HG03520 (cell line): ENCODE data around the gene PPIH.
"Not testable (repeated sequence)": the region's sequence is repeated elsewhere in the genome, so short reads cannot be mapped to it uniquely, and the experiment has no call there.

ENCODE experiments used
- ATAC-seq: cut with Tn5 transposase; IDR thresholded peaks from one replicate; pipeline ENCODE4 v1.9.1; 2021; ENCODE audit warnings: mild to moderate bottlenecking, moderate library complexity; ENCODE audit not compliant: unreplicated experiment

PPIH gene

DNA sequence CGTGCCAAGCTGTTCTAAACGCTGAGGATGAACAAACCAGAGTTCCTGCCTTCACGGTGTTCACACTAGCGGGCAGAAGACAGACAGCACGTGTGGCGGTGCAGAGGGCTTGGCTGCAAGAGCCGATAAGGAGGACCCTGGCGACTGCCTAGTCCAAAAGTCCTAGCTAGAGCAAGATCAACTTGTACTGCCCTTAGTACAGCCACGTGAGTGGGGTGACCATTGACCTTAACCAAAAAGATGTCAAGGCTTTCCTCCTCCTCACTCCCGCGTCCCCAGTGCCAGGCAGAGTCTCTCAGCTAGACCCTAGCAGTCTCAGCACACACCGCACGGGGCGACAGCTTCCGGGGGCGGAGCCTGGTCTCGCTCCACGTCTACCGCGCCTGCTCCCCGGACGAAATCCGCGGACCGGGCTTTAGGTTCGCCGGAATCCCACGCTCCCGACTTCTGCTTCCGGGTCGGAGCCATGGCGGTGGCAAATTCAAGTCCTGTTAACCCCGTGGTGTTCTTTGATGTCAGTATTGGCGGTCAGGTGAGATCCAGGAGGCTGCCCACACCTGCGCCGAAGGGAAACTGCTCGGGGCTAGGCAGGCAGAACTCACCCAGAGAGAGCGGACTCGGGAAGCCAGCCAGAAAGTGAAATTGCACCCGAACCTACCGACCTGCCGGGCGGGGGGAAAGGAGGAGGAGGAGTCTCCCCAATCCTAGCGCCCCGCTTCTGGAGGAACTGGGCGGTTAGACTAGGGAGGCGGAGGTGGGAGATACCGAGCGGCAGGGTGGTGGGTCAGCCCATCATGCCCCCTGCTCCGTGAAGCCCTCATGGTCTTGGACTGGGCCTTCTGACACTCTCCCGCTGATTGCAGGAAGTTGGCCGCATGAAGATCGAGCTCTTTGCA lies at the start of gene PPIH:
Gene PPIH, plus strand, starts transcription at position 443 of the 896 bp plus-strand sequence. Its CDS starts 24 bp downstream, at position 467.
- peak; percentile 93 for ATAC-seq

DNA sequence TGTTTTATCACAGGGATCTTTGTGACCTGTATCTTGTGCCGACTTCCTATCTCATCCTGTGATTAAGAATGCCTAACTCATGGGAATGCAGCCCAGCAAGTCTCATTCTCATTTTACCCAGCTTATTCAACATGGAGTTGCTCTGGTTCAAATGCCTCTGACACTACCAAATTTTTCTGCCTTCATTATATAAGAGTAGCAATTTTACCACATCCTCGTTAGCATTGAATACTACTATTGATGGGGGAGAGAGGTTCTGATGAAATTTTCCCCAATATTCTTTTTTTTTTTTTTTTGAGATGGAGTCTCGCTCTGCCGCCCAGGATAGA lies 44.5 kb upstream of the PPIH start:
- no peak for ATAC-seq

DNA sequence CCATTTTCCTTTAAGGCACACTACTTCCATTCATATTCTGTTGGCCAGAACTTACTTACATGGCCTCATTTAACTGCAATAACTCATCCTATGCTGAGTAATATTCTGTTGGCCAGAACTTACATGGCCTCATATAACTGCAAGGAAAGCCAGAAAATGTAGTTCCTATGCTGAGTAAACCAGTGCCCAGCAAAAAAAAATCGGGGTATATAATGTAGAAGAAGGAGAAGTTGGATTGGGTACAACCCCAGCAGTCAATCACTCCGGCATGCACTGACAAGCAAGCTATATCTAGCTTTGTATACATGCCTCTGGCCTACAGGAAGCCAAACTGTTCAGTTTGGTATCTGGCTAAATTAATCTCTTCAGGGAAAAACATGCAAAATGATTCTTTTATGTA lies 39.4 kb upstream of the PPIH start:
- ATAC-seq = no peak

DNA sequence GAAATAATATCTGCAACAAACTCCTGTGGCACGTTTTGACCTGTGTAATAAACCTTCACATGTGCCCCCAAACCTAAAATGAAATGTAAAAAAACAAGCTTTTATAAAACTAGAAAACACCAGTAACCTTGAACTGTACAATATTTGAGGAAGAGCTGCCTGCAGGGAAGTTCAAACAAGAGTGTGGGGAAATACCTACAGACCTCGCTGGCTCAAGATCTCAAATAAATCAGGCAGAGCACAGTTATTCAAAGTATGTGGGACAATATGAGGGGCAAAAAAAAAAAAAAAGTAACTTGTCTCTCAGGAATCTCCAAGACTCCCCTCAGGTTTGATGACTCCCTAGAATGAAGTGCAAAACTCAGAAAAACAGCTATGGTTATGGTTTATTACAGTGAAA lies 37.9 kb upstream of the PPIH start:
- ATAC-seq = no peak

DNA sequence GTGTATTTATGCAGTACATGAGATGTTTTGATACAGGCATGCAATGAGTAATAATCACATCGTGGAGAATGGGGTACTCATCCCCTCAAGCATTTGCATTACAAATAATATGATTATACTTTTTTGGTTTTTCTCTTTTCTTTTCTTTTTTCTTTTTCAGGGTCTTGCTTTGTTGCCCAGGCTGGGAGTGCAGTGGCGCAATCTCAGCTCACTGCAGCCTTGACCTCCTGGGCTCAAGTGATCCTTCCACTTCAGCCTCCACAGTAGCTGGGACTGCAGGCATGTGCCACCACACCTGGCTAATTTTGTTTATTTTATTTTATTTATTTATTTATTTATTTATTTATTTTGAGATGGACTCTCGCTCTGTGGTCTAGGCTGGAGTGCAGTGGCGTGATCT lies 37.0 kb upstream of the PPIH start:
- not testable (repeated sequence) for ATAC-seq

DNA sequence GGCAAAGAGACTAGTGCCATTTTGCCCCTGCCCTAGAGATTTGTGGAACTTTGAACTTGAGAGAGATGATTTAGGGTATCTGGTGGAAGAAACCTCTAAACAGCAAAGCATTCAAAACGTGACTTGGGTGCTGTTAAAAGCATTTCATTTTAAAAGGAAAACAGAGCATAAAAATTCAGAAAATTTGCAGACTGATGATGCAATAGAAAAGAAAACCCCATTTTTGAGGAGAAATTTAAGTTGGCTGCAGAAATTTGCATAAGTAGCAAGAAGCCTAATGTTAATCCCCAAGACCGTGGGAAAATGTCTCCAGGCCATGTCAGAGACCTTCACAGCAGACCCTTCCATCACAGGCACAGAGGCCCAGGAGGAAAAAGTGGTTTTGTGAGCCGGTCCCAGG lies 31.0 kb upstream of the PPIH start:
- not testable (repeated sequence) for ATAC-seq

DNA sequence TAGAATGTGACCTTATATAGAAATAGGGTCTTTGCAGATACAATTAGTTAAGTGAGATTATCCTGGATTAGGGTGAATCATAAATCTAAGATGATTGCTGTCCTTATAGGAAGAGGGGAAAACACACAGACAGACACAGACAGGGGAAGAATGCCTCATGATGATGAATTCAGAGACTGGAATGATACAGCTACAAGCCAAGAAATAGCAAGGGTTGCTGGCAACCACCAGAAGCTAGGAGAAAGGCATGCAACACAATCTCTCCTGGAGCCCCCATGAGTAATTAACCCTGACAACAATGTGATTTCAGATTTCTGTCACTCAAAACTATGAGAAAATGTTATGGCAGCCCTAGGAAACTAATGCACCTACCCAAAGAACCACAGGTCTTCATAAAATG lies 19.1 kb upstream of the PPIH start:
- ATAC-seq = no peak

DNA sequence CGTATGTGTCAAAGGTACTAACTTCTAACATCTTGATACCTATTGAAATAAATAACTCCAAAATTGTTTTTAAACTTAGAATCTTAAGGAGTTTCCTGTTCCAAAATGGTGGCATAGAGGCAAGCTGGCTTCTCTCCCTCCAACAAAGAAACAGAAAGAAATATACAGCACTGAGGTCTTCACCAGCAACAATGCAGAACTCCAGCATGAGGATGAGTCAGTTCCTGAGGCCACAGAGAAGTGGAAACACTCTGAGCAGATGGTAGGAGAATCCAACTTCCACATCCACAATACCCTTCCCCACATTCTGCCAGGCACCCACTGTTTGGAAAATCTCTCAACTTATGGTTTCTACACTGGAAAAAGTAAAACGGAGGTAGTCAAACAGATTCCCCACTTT lies 12.2 kb upstream of the PPIH start:
- ATAC-seq = no peak

DNA sequence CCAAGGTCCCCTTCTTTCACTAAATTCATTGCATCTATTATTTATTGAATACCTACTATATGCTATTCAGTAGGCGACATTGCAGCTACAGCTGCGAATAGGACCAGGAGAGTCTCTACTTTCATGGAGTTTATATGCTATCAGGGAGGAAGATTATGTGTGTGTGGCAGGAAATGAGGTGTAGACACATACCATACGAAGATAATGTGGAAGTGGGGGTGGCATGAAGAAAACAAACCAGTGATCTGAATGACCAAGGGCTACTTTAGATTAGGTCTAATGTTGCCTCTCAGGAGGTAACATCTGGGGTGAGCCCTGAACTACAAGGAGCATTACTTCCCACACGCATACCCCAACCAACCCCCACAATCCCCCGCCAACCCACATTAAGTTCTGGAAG lies 1.0 kb upstream of the PPIH start:
- no peak for ATAC-seq

DNA sequence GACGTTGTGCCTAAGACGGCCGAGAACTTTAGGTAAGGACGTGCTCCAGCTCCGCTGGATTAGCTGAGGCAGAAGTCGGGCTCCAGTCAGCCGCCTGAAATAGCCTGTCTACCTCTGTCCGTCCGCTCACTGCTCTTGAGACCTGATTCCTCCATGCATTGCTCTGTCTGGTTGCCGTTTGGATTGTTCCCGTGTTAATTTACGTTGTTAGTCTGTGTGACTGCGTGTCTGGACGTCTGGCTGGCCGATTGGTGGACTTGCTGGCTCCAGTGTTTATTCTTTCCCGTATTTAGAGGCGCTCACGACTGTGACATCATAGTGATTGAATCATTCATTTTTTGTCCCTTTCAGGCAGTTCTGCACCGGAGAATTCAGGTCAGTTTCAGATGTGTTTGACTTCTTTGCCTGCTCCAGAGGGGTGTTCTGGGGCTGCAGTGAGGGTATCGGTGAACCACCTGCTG lies 684 bp downstream of the PPIH start:
- no peak for ATAC-seq

DNA sequence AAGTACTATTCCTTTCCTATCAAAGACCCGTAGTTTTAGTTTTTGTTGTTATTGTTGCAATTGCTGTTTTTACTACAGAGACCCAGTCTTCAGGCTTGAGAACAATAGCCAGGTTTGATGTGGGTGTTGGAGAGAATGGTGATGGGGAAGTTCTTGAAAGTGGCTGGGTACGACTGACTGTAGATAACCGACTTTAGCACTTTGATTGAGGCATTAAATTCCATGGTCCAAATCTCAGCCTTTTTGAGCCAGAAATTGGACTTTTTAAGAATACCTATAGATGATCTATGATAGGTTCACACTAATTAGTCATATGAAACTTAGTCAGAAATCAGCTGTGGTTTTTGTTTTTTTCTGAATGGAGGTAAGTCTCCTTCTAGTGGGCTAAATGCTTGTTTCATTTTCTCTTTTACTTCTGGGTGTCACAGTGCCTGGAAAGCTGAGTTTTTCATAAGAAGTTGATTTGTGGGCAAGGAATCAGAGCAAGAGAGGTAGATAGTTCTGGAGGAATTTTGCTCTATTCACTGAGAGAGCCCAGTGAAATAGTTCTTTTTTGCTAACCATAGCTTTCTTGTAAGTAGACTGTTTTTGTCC lies 2.8 kb downstream of the PPIH start:
- ATAC-seq = no peak

DNA sequence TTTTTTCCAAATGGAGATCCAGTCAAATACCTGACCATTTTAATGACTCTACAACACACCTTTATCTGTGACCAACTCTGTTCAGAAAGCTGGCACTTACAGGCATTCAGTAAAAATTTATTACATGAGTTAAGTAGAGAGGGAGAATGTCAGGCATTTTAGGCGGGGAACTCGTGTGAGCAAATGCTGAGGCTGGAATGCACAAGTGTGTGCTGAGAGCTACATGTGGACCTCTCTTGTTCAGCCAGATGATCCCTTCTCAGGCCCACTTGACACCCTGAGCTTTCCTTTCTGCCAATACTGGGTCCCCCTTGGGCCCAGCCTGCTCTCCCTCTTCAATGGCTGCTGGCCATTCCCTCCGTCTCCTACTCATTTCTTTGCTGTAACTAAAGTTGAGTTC lies 11.7 kb downstream of the PPIH start:
- ATAC-seq = no peak

DNA sequence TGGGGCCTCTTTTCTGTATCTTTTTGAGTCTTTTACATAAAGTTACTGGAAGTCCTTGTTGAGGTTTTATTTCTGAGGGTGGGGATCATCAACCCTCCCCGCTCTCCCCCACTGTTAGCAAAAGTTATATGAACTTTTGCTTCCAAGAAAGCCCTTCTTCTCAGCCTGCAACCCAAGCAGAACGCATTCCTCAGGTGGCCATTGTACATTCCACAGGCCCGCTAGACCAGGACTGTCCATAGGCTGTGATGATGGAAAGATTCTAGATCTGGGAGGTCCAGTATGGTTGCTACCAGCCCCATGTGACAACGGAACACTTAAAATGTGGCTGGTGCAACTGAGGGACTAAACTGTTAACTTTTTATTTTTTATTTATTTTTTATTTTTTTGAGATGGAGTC lies 12.2 kb downstream of the PPIH start:
- ATAC-seq = no peak

DNA sequence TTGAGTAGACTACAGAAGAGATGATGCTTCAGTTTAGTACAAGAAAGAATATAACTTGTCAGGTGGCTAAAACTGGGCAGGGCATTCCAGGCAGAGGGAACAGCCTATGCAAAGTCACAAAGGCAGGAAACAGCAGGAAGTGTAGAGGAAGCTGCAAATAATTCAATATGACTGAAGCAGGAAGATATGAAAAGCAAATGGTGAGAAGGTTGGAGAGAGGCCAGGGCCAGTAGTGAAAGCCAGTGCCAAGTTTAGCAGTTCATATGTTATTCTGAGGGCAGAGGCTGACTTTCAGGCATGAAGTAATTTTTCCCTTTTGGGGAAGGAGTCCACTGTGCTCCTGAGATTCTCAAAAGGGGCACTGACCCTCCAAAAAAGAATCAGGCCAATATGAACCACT lies 16.0 kb downstream of the PPIH start:
- no peak for ATAC-seq

DNA sequence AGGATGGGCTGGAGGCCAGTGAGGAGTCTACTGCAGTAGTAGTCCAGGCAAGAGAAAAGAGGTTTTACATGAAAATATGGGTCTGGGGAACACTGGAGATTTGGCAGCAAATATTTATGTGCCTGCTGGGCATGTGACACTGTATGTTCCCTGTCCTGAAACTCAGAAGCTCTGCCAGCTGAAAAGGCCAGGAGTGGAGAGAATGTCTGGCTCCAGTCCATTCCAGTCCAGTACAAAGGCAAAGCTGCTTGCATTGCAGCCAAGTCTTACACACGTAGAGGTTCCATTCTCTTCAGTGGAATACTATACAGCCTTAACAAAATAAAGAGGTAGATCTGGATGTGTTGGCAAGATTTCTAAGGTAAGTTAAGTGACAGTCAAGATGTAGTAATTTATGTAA lies 16.5 kb downstream of the PPIH start:
- ATAC-seq = no peak

DNA sequence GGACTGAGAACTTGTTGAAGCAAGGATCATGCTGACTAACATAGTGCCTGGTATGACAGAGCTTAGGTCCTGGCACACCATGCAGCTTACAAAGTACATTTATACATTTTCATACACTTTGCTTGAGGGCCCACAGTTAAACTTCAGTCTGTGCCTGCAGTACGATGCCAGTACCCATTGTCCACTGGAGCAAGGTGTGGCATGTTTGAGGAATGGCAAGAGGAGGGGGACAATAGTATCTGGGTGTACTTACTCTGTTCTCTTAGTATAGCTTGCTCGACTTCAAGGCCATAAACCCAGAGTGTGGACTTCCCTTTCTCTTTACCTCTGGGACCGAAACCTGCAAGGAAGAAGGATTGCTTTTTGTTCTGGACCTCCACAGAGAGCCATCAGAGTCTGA lies 17.2 kb downstream of the PPIH start:
- ATAC-seq = no peak

DNA sequence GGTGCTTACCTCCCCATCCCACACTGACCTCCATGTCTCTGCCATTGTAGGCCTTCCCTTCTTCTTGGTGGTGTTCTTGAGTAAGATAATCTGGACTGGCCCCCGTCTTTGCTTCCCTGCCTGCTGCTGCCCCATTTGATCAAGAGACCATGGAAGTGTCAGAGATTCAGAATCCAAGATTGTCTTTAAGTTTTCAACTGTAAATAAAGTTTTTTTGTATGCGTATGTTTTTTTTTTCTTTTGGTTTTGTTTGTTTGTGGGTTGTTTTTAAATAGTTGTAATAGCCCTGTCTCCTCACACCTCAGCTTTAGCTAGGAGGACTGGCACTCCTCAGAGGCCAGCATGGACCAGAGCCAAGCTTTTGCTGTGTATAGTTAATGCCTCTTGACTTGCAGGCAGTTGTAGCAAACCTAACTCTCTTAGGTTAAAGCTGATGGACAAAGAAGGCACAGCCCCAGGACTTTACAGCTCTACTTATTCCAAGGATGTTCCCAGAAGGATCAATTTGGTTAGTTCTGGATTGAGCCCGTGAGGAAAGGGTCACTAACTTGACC lies 18.4 kb downstream of the PPIH start:
- ATAC-seq = no peak

DNA sequence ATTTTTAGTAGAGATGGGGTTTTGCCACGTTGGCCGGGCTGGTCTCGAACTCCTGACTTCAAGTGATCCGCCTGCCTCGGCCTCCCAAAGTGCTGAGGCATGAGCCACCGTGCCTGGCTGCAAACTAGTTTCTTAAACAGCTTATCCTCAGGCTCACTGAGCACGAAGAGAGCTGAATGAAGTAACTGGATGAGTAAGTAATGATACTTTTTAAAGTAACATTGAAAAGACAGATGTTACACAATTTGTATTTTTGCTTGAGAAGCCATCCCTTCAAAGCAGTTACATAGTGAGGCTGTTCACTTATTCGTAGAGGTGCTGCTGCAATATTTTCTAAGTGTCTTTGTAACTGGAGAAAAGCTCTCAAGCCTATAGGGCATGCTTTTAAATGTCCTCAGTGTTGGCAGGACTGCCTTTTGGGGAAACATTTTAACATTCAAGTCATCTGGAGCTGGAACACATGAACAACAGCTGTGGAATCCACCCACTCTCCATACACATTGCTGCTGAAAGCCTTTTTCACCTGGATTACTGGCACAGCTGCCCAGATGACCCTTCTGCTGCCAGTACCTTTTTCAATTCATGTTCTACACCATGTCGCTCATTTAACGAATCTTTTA lies 21.3 kb downstream of the PPIH start:
- ATAC-seq = no peak

DNA sequence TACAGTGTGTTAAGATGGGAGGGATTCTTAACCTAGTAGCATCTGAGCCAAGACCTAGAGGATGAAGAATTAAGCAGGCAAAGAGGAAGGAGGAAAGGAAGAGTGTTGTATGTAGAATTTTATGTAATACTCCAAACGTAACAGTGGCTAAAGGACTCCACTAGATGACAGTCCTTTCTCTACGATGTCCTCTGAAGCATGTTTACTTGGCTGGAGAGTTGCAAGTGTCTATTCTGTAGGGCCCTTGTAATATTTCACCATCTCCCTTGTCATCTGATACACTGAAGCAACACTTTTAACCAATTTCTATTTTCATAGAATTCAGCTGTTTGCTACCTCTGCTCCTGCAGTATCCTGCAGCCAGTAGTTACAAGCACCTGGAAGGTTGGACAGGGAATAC lies 21.8 kb downstream of the PPIH start:
- no peak for ATAC-seq

DNA sequence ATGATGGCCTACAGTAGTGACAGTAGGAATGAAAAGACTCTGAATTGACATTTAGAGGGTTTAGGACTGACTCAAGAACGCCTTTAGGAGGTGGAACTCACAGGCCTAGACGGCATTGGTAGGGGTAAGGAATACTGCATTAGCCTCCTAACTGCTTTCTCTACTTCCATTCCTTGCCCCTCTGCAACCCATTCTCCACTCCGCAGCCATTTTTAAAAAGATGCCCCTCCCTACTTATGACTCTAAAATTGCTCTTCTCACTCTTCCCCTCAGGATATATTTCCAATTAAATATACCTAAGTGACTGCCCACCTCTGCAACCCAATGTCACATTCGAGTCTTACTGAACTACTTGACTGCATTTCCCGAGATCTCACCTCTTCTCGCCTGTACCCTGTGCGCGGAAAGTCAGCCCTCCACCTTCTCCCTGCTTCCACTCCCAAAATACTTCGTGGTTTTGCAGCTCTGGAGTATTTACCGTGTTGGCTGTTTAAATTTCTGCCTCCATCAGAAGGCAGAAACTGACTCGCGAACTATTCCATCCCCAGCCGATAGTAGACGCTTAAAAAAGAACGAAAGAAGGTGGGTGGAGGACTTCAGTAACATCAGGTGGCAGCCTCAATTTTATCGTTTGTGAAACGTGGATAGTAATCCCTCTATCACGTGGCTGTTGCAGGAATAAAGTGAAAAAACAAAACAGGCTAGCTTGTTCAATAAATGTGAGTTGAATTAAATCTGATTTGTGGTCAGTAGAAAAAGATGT lies 22.9 kb downstream of the PPIH start:
- no peak for ATAC-seq
